ENCODE measurements around the gene PSMA6.
"Not testable (repeated sequence)": the region's sequence is repeated elsewhere in the genome, so short reads cannot be mapped to it uniquely, and the experiment has no call there.

PSMA6 gene

DNA sequence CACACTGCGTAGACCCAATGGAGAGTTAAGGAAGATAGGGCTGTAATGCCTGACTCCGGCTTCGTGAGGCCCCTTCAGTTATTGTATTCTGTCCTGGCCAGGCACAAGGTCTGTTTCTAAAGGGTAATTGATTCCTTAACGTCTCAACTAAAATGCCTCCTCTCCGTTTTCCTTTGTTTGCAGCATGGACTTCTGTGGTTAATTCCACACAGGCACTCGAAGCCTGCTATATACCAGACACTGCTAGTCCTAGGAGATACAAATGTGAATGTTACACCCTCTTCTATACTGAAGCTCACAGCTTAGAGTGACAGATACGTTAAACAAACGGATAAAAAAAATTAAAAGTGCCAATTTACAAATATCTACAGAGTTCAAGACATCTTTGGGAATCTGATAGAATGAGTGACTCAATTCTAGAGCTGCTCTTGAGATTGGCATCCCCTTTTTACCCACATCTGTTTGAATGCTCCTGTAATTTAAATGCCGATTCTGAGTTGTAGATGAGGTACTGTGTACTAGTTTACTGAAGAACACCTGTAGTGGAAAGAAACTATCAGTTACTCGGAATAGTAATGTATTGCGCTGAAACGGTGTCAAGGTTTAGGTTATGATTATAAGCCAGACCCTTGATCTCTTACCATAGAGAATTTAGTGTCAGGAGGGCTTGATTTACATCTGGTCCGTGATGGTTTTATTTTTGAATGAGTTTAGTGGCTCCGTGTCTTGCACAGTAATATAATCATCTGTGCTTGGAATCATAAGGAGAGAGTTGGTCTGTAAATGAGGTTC, 784 bp downstream of the PSMA6 start:
- FAIRE-seq (no peak), DNase-seq (ENCODE audit: insufficient read length, low spot score) (no peak)
- no peak for TF ChIP-seq POLR2A (IDR thresholded peaks at IDR 0.05; ENCODE audit: low read depth, low read length)

DNA sequence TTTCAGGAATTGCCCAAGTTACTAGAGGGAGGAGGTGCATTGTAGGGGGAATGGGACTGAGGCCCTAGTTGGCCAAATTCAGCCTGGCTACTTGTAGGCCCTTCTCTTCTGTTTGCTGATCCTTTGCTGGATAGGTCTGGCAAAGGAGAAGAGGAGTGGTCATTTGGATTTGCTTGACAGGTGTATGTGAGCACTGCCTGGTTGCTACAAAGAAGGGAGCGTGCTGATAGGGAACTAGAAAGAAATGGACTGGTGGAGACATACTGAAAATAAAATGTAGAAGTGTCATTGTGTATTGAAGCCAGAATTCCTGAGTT, 3.6 kb downstream of the PSMA6 start:
- FAIRE-seq (no peak), DNase-seq (ENCODE audit: insufficient read length, low spot score) (no peak)
- no peak for TF ChIP-seq POLR2A (IDR thresholded peaks at IDR 0.05; ENCODE audit: low read depth, low read length)

DNA sequence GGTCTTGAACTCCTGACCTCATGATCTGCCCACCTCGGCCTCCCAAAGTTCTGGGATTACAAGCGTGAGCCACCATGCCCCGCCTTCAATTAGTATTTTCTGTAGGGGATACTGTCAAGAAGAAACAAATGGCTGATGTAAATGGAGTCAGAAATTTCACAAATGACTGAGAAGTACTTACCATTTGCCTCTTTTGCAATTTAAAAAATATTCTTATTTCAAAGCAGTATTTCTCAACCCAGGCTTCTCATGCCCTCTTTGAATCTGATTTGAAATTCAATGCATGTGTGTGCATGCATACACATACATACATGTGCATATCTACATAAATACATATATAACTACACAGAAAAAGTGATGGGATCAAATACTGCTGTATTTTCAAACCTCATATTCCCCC, 4.4 kb downstream of the PSMA6 start:
- no peak for FAIRE-seq
- DNase-seq (ENCODE audit: insufficient read length, low spot score) = no peak
- no peak for TF ChIP-seq POLR2A (IDR thresholded peaks at IDR 0.05; ENCODE audit: low read depth, low read length)

DNA sequence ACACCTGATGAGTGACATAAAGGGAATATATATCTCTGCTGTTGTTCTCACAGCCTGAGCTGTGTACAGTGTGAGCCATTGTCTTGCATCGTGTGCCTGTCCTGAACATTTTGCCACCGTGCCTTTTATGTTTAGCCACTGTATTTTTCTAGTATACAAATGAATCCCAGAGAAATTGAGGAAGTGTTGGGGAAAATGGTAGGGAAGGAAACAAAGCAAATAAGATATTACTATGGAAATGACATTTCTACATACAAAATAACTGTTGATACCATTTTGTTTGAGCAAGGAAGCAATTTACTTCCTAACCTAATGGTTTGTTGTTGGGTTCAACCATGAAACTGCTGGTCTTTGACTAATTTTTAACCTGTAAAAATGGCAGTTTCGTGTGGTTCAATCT, 5.5 kb downstream of the PSMA6 start:
- DNase-seq (ENCODE audit: insufficient read length, low spot score) = no peak
- no peak for FAIRE-seq
- no peak for TF ChIP-seq POLR2A (IDR thresholded peaks at IDR 0.05; ENCODE audit: low read depth, low read length)

DNA sequence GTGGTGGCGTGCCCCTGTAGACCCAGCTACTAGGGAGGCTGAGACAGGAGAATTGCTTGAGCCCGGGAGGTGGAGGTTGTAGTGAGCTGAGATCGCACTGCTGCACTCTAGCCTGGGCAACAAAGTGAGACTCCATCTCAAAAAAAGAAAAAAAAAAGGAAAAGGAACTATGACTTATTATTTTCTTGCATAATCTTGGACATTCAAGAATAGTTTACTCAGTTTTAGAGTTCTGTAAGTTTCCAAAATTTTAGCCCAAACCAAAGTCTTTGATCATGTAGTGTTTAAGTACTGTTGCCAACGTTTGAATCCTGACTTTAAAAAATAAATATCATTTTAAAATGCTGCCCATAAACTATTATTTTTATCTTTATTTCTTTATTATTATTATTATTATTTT, 6.2 kb downstream of the PSMA6 start:
- no peak for TF ChIP-seq POLR2A (IDR thresholded peaks at IDR 0.05; ENCODE audit: low read depth, low read length)
- DNase-seq (ENCODE audit: insufficient read length, low spot score) (no peak), FAIRE-seq (no peak)

DNA sequence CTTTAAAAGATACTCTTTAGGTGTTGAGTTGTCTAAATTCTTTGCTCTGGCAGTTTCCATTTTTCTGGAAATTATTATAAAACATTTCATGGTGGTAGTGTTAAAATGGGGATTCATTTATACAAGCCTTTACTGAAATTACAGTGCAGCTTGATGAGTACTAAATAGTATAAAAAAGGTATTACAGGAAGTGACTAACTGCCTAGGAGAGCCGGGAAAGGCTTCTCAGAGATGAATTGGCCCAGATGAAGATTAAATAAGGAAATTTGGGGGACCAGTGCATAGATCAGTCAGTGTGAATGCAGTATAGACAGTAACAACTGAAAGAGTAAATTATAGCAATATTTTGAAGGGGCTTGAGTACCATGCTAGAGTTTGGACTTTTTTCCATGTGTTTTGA, 7.5 kb downstream of the PSMA6 start:
- no peak for TF ChIP-seq POLR2A (IDR thresholded peaks at IDR 0.05; ENCODE audit: low read depth, low read length)
- FAIRE-seq (no peak), DNase-seq (ENCODE audit: insufficient read length, low spot score) (no peak)

DNA sequence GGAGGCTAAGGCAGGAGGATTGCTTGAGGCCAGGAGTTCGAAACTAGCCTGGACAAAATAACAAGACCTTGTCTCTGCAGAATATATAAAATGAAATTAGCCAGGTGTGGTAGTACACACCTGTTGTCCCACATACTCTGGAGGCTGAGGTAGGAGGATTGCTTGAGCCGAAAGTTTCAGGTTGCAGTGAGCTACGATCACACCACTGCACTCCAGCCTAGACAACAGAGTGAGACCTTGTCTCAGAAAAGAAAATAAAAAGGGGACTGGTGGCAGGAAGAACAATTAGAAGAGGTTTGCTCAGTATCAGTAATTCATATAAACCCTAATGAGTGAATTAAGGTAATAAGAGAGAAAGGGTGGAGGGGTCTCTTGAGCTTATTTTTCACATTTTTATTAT, 8.0 kb downstream of the PSMA6 start:
- no peak for TF ChIP-seq POLR2A (IDR thresholded peaks at IDR 0.05; ENCODE audit: low read depth, low read length)
- FAIRE-seq (no peak), DNase-seq (ENCODE audit: insufficient read length, low spot score) (no peak)

DNA sequence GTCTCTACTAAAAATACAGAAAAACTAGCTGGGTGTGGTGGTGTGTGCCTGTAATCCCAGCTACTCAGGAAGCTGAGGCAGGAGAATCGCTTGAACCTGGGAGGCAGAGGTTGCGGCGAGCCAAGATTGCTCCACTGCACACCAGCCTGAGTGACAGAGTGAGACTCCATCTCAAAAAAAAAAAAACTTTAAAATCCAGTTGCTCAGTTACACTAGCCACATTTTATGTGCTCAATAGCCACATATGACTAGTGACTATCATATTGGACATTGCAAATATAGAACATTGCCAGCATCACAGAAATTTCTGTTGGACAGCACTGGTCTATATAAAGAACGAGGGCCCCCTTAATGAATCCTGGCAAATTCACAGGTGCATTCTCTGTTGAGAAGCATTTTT, 9.2 kb downstream of the PSMA6 start:
- not testable (repeated sequence) for DNase-seq (ENCODE audit: insufficient read length, low spot score); FAIRE-seq

DNA sequence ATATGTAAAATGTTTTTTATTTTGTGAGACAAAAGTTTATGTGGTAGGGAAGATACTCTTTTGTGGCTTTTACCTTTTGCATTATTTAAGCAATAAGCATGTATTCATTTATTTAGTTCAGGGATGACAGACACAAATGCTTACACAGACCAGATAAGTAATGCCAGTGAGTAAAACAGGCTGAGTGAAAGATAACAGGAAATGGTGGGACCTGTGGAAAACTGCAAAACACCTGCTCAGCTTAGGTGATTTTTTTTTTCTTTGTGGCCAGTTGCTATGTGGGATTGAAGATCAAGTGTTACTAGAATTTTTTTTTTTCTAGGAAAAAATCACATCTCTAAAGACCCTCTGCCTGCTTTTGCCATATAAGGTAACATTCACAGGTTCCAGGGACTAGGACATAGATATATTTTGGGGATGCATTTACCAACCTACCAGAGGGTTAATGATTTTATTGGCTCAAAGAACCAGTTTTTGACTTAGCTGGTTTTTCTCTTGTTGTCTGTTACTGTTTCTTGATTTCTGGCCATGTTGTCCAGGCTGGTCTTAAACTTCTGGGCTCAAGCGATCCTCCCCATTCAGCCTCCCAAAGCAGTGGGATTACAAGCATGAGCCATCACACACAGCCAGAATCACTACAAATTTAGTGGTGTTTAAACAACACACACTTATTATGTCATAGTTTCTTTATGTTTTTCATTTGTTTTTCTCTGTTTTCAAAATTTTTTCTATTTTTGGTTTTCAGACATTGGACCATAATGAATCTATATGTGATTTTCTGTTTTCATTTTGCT, 9.8 kb downstream of the PSMA6 start:
- FAIRE-seq (no peak), DNase-seq (ENCODE audit: insufficient read length, low spot score) (no peak)
- TF ChIP-seq POLR2A (IDR thresholded peaks at IDR 0.05; ENCODE audit: low read depth, low read length) = no peak

DNA sequence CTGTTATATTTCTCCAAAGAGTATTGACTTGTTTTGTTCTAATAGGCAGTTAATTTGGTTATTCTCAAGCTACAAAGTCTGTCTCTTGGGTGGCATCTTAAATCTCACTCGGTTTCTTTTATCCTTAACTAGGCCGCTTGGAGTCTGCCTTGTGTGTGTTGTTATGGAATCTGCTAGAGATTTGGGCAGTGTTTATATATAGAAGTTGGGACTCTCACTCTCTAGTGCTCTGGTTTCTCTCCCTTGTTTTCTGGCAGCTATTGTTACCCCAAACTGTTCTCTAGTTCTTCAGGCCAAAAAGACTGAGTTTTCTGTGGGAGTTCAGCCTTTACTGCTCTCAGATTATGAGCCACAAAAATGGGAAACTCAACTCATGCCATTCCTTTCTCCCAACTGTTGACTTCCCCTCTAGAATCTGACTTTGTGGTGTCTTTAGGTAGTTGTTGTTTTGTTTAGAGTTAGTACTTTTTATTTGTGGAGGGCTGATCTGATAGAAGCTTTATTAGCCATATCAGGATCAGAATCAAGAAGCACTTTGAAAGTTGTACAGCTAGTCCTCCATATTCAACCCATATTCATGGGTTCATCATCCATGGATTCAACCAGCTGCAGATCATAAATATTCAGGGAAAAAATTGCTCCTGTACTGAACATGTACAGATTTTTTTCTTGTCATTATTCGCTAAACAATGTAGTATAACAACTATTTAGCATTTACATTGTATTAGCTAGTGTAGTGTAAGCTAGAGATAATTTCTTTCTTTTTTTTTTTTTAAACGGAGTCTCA, 11.2 kb downstream of the PSMA6 start:
- DNase-seq (ENCODE audit: insufficient read length, low spot score) (no peak), FAIRE-seq (no peak)
- TF ChIP-seq POLR2A (IDR thresholded peaks at IDR 0.05; ENCODE audit: low read depth, low read length) = no peak

DNA sequence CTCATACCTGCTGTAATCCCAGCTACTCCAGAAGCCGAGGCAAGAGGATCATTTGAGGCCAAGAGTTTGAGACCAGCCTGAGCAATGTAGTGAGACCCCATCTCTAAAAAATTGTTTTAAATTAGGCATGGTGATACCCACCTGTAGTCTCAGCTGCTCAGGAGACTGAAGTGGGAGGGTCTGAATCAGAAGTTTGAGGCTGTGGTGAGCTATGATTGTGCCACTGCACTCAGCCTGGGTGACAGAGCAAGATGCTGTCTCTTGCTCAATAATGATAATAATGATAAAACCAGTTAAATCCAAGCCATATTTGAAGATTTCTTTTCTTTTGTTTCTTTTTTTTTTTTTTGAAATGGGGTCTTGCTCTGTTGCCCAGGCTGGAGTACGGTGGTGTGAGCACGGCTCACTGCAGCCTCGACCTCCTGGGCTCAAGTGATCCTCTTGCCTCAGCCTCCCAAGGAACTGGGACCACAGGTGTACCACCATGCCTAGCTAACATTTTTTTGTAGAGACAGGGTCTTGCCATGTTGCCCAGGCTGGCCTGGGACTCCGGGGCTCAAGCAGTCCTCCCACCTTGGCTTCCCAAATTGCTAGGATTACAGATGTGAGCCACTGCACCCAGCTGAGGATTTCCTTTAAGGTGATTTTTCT, 12.8 kb downstream of the PSMA6 start:
- DNase-seq (ENCODE audit: insufficient read length, low spot score) (no peak), FAIRE-seq (no peak)
- no peak for TF ChIP-seq POLR2A (IDR thresholded peaks at IDR 0.05; ENCODE audit: low read depth, low read length)

DNA sequence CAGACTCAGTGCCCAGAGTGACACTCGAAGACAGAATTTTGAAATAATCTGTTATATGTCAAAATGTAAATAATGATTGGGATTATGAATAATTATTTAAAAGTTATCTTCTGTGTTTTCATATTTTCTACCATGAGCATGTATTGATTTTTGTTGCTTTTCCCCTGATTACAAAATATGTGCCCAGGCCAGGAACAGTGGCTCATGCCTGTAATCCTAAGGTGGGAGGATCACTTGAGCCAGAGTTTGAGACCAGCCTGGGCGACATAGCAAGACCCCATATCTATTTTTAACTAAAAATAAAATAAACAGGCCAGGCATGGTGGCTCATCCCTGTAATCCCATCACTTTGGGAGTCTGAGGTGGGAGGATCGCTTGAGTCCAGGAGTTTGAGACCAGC, 13.5 kb downstream of the PSMA6 start:
- no peak for DNase-seq (ENCODE audit: insufficient read length, low spot score)
- no peak for FAIRE-seq
- no peak for TF ChIP-seq POLR2A (IDR thresholded peaks at IDR 0.05; ENCODE audit: low read depth, low read length)

DNA sequence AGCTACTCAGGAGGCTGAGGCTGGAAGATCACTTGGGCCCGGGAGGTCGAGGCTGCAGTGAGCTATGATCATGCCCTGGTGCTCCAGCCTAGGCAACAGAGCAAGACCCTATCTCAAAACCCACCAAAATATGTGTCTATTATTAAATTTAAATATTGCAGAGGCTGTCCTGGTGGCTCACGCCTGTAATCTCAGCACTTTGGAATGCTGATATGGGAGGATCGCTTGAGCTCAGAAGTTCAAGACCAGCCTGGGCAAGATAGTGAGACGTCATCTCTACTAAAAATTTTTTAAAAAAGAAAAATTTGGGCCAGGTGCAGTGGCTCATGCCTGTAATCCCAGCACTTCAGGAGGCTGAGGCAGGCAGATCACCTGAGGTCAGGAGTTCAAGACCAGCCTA, 13.9 kb downstream of the PSMA6 start:
- FAIRE-seq = no peak
- TF ChIP-seq POLR2A (IDR thresholded peaks at IDR 0.05; ENCODE audit: low read depth, low read length) = no peak
- DNase-seq (ENCODE audit: insufficient read length, low spot score) = no peak

DNA sequence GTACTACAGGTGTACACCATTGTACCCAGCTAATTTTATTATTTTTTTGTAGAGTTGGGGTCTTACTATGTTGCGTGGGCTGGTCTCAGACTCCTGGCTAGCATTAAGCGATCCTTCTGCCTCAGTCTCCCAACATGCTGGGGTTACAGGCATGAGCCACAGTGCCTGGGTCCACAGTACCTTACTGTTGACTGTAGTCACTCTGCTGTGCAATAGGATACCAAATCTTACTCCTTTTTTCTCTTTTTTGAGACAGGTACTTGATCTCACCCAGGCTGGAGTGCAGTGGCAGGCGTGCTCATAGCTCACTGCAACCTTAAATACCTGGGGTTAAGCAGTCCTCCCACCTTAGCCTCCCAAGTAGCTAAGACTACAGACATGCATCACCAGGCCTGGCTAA, 25.6 kb downstream of the PSMA6 start:
- TF ChIP-seq POLR2A (IDR thresholded peaks at IDR 0.05; ENCODE audit: low read depth, low read length) = no peak
- no peak for DNase-seq (ENCODE audit: insufficient read length, low spot score)
- no peak for FAIRE-seq

Data from H54 (cell line).